GM12878 (cell line): ENCODE measurements around the gene FARS2. TPM values are rescaled to one million over a fixed set of nuclear protein-coding genes. Genes with fewer than 3 reads are reported as not detected.

Experiments used
- BCL11A ChIP-seq: IDR thresholded peaks from 2 replicates; pipeline ENCODE4 v1.6.1; 2011; ENCODE audit warnings: low read depth, low read length
- CREB1 ChIP-seq: IDR thresholded peaks from 2 replicates; pipeline ENCODE4 v1.6.1; 2012; ENCODE audit warnings: low read depth, mild to moderate bottlenecking, inconsistent platforms
- CTCF ChIP-seq, 3 experiments: IDR thresholded peaks in 2 of 3; conservative IDR thresholded peaks in 1 of 3; 2 replicates each; pipeline ENCODE4 v1.5.1; 2011; ENCODE audit warnings: low read depth in 3 of 3, low read length in 3 of 3, mild to moderate bottlenecking in 3 of 3, control low read depth in 2 of 3, moderate library complexity in 2 of 3, inconsistent platforms in 1 of 3, mixed read lengths in 1 of 3; ENCODE audit not compliant: control insufficient read depth in 2 of 3, insufficient read depth in 1 of 3; ENCODE audit errors: extremely low read depth in 1 of 3
- DPF2 ChIP-seq: fragments of 450-650 bp; IDR thresholded peaks from 2 replicates; pipeline ENCODE4 v1.6.1; 2017; ENCODE audit warnings: mild to moderate bottlenecking
- E4F1 ChIP-seq: fragments of 450-650 bp; IDR thresholded peaks from 2 replicates; pipeline ENCODE4 v1.6.1; 2018; ENCODE audit warnings: borderline replicate concordance, mild to moderate bottlenecking; ENCODE audit not compliant: partially characterized antibody
- ESRRA ChIP-seq: IDR thresholded peaks from 2 replicates; pipeline ENCODE4 v1.6.1; 2012; ENCODE audit warnings: mild to moderate bottlenecking, low read length, improper control_type of control experiment
- HDAC6 ChIP-seq: fragments of 200-600 bp; sonication (generic); IDR thresholded peaks from one replicate; pipeline ENCODE4 v1.8.0; 2017; ENCODE audit warnings: antibody characterized with exemption; ENCODE audit not compliant: unreplicated experiment
- LARP7 ChIP-seq: fragments of 450-650 bp; IDR thresholded peaks from 2 replicates; pipeline ENCODE4 v1.6.1; 2017; ENCODE audit warnings: mild to moderate bottlenecking
- RBBP5 ChIP-seq: fragments of 200-600 bp; sonication (generic); conservative IDR thresholded peaks from 2 replicates; pipeline ENCODE4 v1.6.1; 2016
- SIN3A ChIP-seq: IDR thresholded peaks from 2 replicates; pipeline ENCODE4 v1.6.1; 2012; ENCODE audit warnings: low read depth, low read length, improper control_type of control experiment
- SIX5 ChIP-seq: IDR thresholded peaks from 2 replicates; pipeline ENCODE4 v1.6.1; 2011; ENCODE audit warnings: mild to moderate bottlenecking, low read depth, low read length, moderate library complexity; ENCODE audit not compliant: severe bottlenecking
- YY1 ChIP-seq: IDR thresholded peaks from 2 replicates; pipeline ENCODE4 v1.6.1; 2011; ENCODE audit warnings: low read depth, mild to moderate bottlenecking, low read length
- ZBTB33 ChIP-seq: fragments of 450-650 bp; IDR thresholded peaks from 2 replicates; pipeline ENCODE4 v1.6.1; 2017; ENCODE audit warnings: mild to moderate bottlenecking
- ZNF207 ChIP-seq: fragments of 450-650 bp; IDR thresholded peaks from 2 replicates; pipeline ENCODE4 v1.6.1; 2014; ENCODE audit warnings: antibody characterized with exemption, mild to moderate bottlenecking, borderline replicate concordance
- polyA plus RNA-seq, 11 experiments: library from polyadenylated mRNA; depleted of rRNA in 4 of 11; unstranded in 6 of 11; stranded (reverse) in 5 of 11; fragments of >200 nt; fragmentation: Nextera tagmentation in 4 of 11; fragmentation: Illumina TruSeq in 1 of 11; extraction: Ambion mirVana in 4 of 11; extraction: Trizol in 1 of 11; gene quantifications; 1 replicate in 1 of 11; 2 replicates in 10 of 11; pipeline versions ENCODE4 v1.2.1 to v1.2.3, GENCODE V29; 2011 to 2016; ENCODE audit warnings: inconsistent platforms in 2 of 11, missing spikeins in 2 of 11, low read depth in 1 of 11
- total RNA-seq, 4 experiments: library from RNA; depleted of rRNA in 3 of 4; stranded (reverse); fragments of >200 nt in 3 of 4; fragmentation: Illumina TruSeq in 1 of 4; extraction: Trizol in 1 of 4; gene quantifications; 2 replicates each; pipeline versions ENCODE4 v1.2.1 to v1.2.3, GENCODE V29; 2013 to 2021
- TF ChIP-seq, protein P1 (sequence below): fragments of 150-350 bp; IDR thresholded peaks from 2 replicates; pipeline ENCODE4 v1.6.1; 2014; ENCODE audit warnings: mild to moderate bottlenecking, low read depth, low read length
- TF ChIP-seq, protein P2 (sequence below): IDR thresholded peaks from 2 replicates; pipeline ENCODE4 v1.6.1; 2012; ENCODE audit warnings: low read depth, low read length, improper control_type of control experiment

Gene FARS2
- total and polyA plus RNA-seq, 10 of the 15 experiments (the other 5 are each of a cell fraction or from before 2014, with no cell fraction given), result 16.8 to 46.7 (median 25.6) TPM

GRCh38 chr6:5260661-5261544 lies at the start of gene FARS2, which contains the start of gene LYRM4 (continued):
- peak; percentile 69; the same call in 1 of the 2 replicates for TF ChIP-seq CREB1
- TF ChIP-seq, protein P1, sequence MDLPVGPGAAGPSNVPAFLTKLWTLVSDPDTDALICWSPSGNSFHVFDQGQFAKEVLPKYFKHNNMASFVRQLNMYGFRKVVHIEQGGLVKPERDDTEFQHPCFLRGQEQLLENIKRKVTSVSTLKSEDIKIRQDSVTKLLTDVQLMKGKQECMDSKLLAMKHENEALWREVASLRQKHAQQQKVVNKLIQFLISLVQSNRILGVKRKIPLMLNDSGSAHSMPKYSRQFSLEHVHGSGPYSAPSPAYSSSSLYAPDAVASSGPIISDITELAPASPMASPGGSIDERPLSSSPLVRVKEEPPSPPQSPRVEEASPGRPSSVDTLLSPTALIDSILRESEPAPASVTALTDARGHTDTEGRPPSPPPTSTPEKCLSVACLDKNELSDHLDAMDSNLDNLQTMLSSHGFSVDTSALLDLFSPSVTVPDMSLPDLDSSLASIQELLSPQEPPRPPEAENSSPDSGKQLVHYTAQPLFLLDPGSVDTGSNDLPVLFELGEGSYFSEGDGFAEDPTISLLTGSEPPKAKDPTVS, result no peak
- TF ChIP-seq SIN3A, result peak; percentile 95
- TF ChIP-seq HDAC6, result no peak
- TF ChIP-seq RBBP5, result no peak
- TF ChIP-seq ESRRA, result peak; percentile 65; the same call in 1 of the 2 replicates
- peak; percentile 99 for TF ChIP-seq YY1
- peak; percentile 37; the same call in 1 of the 2 replicates for TF ChIP-seq DPF2
- TF ChIP-seq E4F1, result peak; percentile 69
- peak; percentile 50; the same call in 1 of the 2 replicates for TF ChIP-seq LARP7
- TF ChIP-seq CTCF (IDR thresholded peaks at IDR 0.05 in 2 of 3, conservative IDR thresholded peaks at IDR 0.05 in 1 of 3; ENCODE audit: control insufficient read depth in 2 of 3, extremely low read depth in 1 of 3, insufficient read depth in 1 of 3, low read depth in 3 of 3, low read length in 3 of 3), result peak in 2 of 3 experiments; percentile 11 to 18; a peak in 2 of 6 replicates
- peak; percentile 95 for TF ChIP-seq ZBTB33
- TF ChIP-seq, protein P2, sequence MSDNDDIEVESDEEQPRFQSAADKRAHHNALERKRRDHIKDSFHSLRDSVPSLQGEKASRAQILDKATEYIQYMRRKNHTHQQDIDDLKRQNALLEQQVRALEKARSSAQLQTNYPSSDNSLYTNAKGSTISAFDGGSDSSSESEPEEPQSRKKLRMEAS, result peak; percentile 91
- TF ChIP-seq ZNF207, result peak; percentile 95
- TF ChIP-seq SIX5, result peak; percentile 45
- peak; percentile 32; the same call in 1 of the 2 replicates for TF ChIP-seq BCL11A
